NCI-H748 treated with DMSO at 0.1 percent for 48 hours (cell line): Measurements from ENCODE around the gene CCDC187.
A peak's percentile ranks its signal among the peaks of the same experiment; 100 is the strongest.

Source experiments
- DNase-seq: peaks from one replicate; lab custom pipeline; 2025; lab: John Stamatoyannopoulos, UW

Gene CCDC187

DNA sequence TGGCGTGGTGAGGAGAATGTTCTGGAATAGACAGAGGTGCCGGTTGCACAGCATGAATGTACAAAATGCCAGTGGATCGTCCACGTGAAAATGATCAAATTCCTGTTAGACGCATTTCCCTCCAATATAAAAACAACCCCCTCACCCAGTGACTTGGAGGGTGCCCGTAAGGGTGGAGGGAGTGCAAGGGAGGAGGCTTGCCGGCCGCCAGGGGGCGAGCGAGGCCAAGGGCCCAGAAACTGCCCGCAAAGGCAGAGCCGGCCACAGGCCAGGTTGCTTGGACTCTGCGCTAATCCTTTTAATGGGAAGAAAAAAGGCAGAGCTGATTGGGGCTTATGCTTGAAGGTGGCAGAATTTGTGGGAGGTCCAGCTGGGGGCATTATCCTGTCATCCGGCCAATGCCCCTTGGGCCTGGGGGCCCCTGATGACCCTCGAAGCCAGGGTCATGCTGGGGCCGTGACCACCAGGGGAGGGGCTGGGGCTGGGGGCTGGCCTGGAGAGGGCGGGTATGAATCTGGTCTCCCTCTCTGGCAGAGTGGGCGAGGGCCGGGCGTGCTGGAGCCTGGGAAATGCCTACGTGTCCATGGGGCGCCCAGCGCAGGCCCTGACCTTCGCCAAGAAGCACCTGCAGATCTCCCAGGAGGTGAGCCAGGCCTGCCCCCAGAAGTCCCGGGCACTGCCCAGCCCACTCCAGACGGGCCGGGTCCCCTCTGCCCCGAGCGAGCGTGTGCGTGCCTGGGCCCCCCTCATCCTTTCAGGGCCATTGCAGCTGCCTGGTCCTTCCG, 35.5 kb upstream of the CCDC187 start:
- DNase-seq: peak; percentile 26

GRCh38 chr9:136338511-136338910, 34.6 kb upstream of the CCDC187 start:
- no peak for DNase-seq

GRCh38 chr9:136337416-136338395, 33.8 kb upstream of the CCDC187 start:
- DNase-seq: no peak

DNA sequence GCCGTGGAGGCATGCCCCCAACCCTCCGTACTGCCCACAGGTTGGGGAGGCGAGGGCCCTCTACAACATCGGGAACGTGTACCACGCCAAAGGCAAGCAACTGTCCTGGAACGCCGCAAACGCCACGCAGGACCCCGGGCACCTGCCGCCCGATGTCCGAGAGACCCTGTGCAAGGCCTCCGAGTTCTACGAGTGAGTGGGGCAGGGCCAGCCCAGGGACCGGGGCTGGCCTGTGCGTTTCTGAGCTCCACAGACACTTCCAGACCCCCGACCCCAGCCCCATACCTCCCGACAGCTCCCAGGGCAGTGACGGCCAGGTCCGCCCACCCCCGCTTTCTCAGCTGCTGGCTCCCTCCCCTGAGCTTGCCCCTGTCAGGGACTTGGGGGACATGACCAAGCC, 33.0 kb upstream of the CCDC187 start:
- DNase-seq: no peak

GRCh38 chr9:136336156-136336870, 32.4 kb upstream of the CCDC187 start:
- no peak for DNase-seq

- no peak for DNase-seq
These were observed 31.6 kb upstream of the CCDC187 start for GRCh38 chr9:136335296-136336155.

GRCh38 chr9:136334541-136334940, 30.6 kb upstream of the CCDC187 start:
- DNase-seq: no peak

GRCh38 chr9:136333486-136333885, 29.6 kb upstream of the CCDC187 start:
- DNase-seq: no peak

DNA sequence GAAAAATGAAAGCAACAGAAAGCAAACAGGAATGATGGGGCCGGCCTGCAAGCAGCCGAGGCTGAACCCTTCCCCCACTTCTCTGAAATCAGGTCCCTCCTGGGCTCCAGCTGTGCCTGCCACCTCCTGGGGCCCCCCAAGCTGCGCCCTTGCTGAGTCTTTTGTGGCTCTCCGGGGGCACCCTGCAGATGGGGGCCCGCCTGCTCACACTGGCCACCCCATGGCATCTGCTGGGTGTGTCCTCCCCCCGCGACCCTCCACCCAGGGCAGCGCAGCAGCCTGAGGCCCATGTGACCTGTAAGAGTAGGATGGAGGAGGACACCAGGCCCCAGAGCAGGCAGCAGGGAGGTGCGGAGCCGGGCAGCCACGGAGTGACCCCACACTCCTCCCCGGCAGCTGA, 29.2 kb upstream of the CCDC187 start:
- DNase-seq: no peak

GRCh38 chr9:136332482-136332983, 28.6 kb upstream of the CCDC187 start:
- no peak for DNase-seq

DNA sequence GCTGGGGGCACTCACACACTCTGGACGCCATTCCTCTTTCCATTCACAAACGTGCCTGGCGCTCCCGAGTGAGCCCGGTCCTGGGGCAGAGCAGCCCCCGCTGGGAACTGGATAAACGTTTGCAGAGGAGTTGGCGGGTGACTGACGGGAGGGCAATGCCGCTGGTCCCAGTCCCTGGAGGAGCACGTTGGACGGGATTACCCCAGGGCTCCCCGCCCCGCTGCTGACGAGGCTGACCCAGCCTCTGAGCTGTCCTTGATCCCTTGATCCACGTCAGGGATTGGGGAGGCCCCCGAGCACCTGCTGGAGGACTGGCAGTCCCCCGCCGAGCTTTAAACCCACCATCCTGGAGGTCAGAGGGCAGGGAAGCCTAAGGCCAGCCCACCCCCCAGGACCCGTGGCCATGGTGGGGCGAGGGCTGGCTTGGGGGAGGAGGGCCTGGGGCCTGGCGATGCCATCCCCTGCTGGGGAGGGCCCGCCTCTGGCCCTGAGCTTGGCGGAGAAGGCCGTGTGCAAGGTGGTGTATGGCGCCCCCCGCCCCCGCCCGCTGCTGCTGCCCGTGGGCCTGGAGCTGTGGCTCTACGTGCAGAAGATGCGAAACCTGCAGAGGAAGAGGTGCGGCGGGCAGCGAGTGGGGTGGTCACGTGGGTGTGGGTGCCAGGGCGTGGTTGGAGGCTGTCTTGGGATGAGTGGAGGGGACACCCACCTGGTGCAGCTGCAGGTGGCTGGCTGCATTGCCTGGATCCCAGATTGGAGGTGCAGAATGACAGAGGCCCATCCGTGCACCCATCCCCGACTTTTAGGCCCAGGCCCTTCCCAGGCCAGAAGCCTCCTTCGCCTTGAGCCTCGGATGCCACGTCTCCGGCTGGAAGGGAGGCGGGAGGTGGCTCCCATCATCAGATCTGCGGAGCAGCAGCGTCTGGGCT, 27.9 kb upstream of the CCDC187 start:
- no peak for DNase-seq

- no peak for DNase-seq
These were observed 27.1 kb upstream of the CCDC187 start for GRCh38 chr9:136331030-136331429.

- no peak for DNase-seq
These were observed 26.6 kb upstream of the CCDC187 start for GRCh38 chr9:136330406-136330990.

DNA sequence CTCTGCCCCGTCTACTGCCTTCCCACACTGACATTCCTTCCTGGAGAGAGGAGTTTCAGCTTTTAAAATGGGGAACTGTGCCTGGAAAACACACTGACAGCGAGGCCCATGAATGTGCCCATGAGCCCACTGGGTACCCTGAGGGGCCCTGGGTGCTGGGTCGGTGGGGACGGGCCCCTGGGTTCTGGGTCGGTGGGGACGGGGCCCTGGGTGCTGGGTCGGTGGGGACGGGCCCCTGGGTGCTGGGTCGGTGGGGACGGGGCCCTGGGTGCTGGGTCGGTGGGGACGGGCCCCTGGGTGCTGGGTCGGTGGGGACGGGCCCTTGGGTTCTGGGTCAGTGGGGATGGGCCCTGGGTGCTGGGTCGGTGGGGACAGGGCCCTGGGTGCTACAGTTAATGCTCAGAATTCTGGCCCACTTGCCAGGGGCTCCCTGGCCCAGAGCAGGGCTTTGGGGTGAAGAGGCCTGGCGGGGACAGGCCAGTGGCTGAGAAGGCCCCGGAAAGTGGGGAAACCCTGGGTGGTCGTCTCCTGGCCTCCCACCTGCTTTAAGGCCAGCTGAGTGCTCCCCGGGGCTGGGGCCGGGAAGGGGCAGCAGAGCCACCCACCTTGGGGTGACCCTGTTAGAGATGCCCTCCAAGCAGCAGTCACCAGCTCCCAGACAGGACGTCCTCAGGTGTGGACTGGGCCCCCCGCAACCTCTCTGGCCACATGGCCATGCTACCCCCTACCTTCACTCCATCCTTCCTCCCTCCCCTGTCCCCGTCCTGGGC, 25.9 kb upstream of the CCDC187 start:
- no peak for DNase-seq

DNA sequence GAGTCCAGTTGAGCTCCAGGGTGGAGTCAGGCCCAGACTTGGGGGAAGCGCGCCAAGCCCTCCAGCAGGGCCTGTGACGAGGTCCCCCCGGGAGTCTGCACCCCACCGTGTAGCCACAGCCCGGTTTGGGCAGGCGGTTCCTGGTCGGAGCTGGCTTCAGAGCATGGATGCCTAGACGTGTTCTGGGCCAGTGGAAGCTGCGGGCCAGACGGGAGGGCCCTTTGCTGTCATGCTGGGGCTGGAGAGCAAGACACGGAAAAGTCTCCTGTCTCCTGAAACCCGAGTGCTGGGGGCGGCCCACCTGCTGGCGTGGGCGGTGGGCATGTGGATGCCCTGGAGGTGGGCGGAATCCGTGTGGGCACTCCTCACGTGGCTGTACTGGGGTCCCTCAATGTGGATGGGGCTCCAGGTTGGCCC, 25.3 kb upstream of the CCDC187 start:
- no peak for DNase-seq

- DNase-seq: no peak
These were observed 24.7 kb upstream of the CCDC187 start for GRCh38 chr9:136328622-136329041.

GRCh38 chr9:136328011-136328621, 24.2 kb upstream of the CCDC187 start:
- no peak for DNase-seq

DNA sequence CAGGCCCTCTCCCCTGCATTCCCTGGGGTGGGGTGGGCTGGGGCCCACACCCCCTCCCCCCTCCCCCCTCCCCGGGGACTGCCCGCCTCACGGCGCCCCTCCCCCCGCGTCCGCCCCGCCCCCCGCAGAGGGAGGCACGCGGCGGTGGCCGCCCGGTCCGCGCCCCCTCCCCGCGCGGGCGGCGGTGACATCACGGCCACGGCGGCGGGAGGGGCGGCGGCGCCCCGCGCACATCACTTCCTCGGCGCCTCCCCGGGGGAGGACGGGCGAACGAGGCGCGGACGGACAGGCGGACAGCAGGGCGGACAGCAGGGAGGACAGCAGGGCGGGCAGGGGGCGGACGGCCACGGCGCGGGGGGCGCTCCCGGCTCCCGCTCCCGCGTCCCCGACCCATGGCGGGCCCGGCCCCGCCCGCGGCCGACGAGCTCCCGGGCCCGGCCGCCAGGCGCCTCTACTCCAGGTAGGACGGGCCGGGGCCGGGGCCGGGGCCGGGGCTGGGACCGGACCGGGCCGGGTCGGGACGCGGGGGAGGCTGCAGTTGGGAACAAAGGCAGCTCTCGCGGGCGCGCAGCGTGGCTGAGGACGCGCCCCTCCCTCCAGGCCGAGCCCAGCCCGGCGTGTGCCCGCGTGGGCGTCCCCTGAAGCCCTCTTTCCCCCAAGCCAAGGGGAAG, 23.5 kb upstream of the CCDC187 start, which contains the start of gene GPSM1:
GPSM1 (plus strand) TSS at position 236 of the 671 bp plus-strand sequence; CDS start at position 393, 157 bp downstream.
- no peak for DNase-seq
